AG04450 (cell line): Measurements from ENCODE around the gene CCDC30. TPM values are rescaled to one million over a fixed set of nuclear protein-coding genes. Genes with fewer than 3 reads are reported as not detected.
A peak's percentile ranks its signal among the peaks of the same experiment; 100 is the strongest.
"Not testable (repeated sequence)": the region's sequence is repeated elsewhere in the genome, so short reads cannot be mapped to it uniquely, and the experiment has no call there.

Experiments
- CTCF ChIA-PET: fragments of 300-600, 350-600 bp; formaldehyde crosslinking; extraction: SDS; loops from one replicate; lab custom pipeline; 2022; ENCODE audit warnings: antibody characterized with exemption, inconsistent platforms; lab: Charles Lee
- POLR2A ChIA-PET: fragments of 350-600 bp; formaldehyde crosslinking; extraction: SDS; loops from one replicate; lab custom pipeline; 2021; ENCODE audit warnings: antibody characterized with exemption, inconsistent platforms; lab: Yijun Ruan, JAX
- DNase-seq: peaks from one replicate; pipeline ENCODE4 v3.0.0-alpha.2; 2011; ENCODE audit warnings: low read depth, low spot score
- H3K27ac ChIP-seq: one replicate; pipeline ENCODE4 v1.5.1; 2012; ENCODE audit warnings: low read depth, low read length, control low read depth
- H3K27me3 ChIP-seq: one replicate; pipeline ENCODE4 v1.6.0; 2012; ENCODE audit warnings: low read length; ENCODE audit not compliant: control insufficient read depth, insufficient read depth
- H3K4me3 ChIP-seq: 2 replicates; pipeline ENCODE4 v1.5.1; 2011; ENCODE audit warnings: mild to moderate bottlenecking, low read depth, low read length, control low read depth
- H3K9me3 ChIP-seq: 2 replicates; pipeline ENCODE4 v1.5.1; 2012; ENCODE audit warnings: low read length; ENCODE audit not compliant: control insufficient read depth, insufficient read depth
- polyA plus RNA-seq: library from polyadenylated mRNA; depleted of rRNA; stranded (reverse); fragments of >200 nt; gene quantifications from 2 replicates; pipeline ENCODE4 v1.2.3, GENCODE V29; 2011
- TF ChIP-seq, protein P1 (sequence below): IDR thresholded peaks from 2 replicates; pipeline ENCODE4 v1.5.1; 2011; ENCODE audit warnings: low read depth, low read length, control low read depth, inconsistent platforms

CCDC30 gene
- polyA plus RNA-seq, 1 experiment: 0.61 TPM

DNA sequence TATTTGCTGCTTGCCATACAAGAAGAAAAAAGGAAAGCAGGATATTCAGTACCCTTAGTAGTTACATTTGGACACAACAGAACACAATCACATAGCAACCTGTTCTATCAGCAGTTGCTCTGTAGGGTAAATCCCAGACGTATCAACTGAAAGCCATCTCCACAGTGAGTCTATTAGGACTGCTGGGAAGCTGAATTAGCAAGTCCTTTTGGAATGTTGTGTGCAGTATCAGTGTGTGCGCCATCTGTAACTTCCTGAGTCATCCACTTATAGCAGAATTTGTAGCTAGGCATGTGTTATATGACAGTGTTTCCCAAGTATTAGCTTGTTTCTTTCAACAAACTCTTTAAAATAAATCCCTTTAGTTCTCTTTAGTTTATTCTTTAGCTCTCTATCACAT, 21.3 kb downstream of the CCDC30 start:
- no peaks in the 10 kb centered on the region for H3K27me3 ChIP-seq
- H3K4me3 ChIP-seq: no peak overlapping the region
- DNase-seq: peak; percentile 69
- H3K9me3 ChIP-seq: no peaks in the 10 kb centered on the region
- CTCF ChIA-PET: interaction anchor here (0.6 to 1.4 kb wide), 2 partner anchors 53 to 337 kb away, joined by 3 to 5 read pairs; no protein-coding TSS in a partner anchor
- no peak overlapping the region for H3K27ac ChIP-seq
- POLR2A ChIA-PET: no interaction called here
- TF ChIP-seq, protein P1, sequence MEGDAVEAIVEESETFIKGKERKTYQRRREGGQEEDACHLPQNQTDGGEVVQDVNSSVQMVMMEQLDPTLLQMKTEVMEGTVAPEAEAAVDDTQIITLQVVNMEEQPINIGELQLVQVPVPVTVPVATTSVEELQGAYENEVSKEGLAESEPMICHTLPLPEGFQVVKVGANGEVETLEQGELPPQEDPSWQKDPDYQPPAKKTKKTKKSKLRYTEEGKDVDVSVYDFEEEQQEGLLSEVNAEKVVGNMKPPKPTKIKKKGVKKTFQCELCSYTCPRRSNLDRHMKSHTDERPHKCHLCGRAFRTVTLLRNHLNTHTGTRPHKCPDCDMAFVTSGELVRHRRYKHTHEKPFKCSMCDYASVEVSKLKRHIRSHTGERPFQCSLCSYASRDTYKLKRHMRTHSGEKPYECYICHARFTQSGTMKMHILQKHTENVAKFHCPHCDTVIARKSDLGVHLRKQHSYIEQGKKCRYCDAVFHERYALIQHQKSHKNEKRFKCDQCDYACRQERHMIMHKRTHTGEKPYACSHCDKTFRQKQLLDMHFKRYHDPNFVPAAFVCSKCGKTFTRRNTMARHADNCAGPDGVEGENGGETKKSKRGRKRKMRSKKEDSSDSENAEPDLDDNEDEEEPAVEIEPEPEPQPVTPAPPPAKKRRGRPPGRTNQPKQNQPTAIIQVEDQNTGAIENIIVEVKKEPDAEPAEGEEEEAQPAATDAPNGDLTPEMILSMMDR: no peak

DNA sequence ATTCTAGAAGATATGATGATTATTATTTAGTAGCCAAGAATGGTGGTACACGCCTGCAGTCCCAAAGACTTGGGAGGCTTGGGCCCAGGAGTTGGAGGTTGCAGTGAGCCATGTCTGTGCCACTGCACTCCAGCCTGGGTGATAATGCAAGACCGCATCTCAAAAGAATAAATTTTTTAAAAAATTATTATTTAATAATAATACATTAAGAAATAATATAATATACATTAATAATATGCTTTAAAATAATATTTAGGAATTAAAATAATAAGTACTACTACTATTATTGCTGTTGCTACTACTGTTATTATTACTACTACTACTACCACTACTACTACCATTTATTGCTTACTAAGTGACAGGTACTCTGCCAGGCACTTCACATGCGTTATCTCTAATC, 27.2 kb downstream of the CCDC30 start:
- TF ChIP-seq, protein P1: no peak
- ChIA-PET POLR2A (no interaction called here), CTCF (no interaction called here)
- Histone ChIP-seq H3K9me3 (no peaks in the 10 kb centered on the region; the same call in 1 of the 2 replicates), H3K27me3 (no peaks in the 10 kb centered on the region), H3K27ac (no peak overlapping the region), H3K4me3 (no peak overlapping the region)
- no peak for DNase-seq

DNA sequence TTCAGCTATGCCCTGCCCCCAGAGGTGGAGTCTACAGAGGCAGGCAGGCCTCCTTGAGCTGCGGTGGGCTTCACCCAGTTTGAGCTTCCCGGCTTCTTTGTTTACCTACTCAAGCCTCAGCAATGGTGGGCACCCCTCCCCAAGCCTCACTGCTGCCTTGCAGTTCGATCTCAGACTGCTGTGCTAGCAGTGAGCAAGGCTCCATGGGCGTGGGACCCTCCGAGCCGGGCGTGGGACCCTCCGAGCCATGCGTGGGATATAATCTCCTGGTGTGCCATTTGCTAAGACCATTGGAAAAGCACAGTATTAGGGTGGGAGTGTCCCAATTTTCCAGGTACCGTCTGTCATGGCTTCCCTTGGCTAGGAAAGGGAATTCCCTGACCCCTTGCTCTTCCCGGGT, 38.9 kb downstream of the CCDC30 start:
- CTCF ChIA-PET, H3K9me3 ChIP-seq, H3K4me3 ChIP-seq, H3K27me3 ChIP-seq, H3K27ac ChIP-seq, DNase-seq, POLR2A ChIA-PET: not testable (repeated sequence)

DNA sequence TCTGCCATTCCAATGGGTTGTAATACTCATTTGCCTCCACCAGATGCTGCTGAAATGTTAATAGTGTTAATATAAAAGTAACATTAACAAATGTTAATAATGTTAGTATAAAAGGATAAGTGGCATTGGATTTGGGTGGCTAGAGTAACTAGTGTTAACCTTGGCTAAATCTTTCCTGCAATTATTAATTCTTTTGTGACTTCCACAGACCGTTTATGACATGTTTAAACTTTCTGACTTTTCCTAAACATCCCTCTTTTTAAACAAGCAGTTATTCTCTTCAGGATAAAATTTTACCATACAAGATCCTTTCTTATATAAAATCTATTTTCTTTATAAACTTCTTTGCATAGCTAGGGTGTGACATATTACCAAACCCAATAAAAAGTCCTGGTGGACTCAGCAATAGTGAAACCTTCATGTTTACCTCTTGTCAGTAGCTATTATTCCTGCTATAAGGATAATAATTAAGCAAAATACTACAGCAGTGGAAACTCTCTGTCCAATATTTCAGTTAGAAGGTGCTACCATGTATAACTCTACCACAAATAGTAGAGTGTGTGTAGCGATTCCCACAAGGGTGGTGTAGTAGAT, 41.5 kb downstream of the CCDC30 start:
- H3K4me3 ChIP-seq: no peak overlapping the region
- ChIA-PET CTCF (no interaction called here), POLR2A (no interaction called here)
- H3K9me3 ChIP-seq: peaks cover 10% of the 10 kb centered on the region; the same call in 1 of the 2 replicates
- H3K27me3 ChIP-seq: no peaks in the 10 kb centered on the region
- TF ChIP-seq, protein P1: no peak
- DNase-seq: no peak
- no peak overlapping the region for H3K27ac ChIP-seq

DNA sequence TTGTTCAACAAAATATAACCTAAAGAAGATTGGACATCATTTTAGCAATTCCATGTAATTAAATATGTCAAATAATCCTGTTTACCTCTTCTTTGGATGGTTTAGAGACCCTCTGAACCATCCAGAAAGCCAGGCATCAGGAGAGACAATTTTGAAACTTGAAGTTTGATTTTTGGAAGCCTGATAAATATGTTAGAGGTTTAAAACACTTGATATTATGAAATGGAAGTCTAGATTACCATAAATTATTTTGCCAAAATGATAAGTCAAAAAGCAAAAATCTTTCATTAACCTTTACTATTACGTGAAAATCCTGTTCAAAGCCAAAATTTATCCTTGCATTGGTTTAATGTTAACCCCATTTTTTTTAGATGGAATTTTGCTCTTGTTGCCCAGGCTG, 43.5 kb downstream of the CCDC30 start:
- no peak overlapping the region for H3K4me3 ChIP-seq
- CTCF ChIA-PET: no interaction called here
- peaks cover 13% of the 10 kb centered on the region; the same call in 1 of the 2 replicates for H3K9me3 ChIP-seq
- DNase-seq: no peak
- TF ChIP-seq, protein P1: no peak
- H3K27ac ChIP-seq: no peak overlapping the region
- no peaks in the 10 kb centered on the region for H3K27me3 ChIP-seq
- POLR2A ChIA-PET: no interaction called here
